A673 (cell line): ENCODE data around the gene TMEM150C. TPM values are rescaled to one million over a fixed set of nuclear protein-coding genes. Genes with fewer than 3 reads are reported as not detected.

Source experiments
- BruUV-seq: library from RNA; stranded (reverse); fragments of 400-500 nt; replicated peaks from 2 replicates; lab custom pipeline; 2021; lab: Mats Ljungman, UMichigan
- CTCF ChIA-PET: fragments of 300-600 bp; sonication (Branson Sonifier 250); formaldehyde crosslinking; loops from one replicate; lab custom pipeline; 2022; ENCODE audit warnings: antibody characterized with exemption; lab: Charles Lee
- POLR2A ChIA-PET: fragments of 300-600 bp; sonication (Branson Sonifier 250); formaldehyde crosslinking; loops from one replicate; lab custom pipeline; 2022; ENCODE audit warnings: antibody characterized with exemption; ENCODE audit not compliant: low non-redundant PET; lab: Charles Lee
- DNase-seq: peaks from one replicate; pipeline ENCODE4 v3.0.0-alpha.2; 2015; ENCODE audit warnings: low spot score
- H3K27ac ChIP-seq: fragments of 200-600 bp; sonication (generic); 2 replicates; pipeline ENCODE4 v1.5.1; 2016; ENCODE audit warnings: mixed run types, low read depth, mild to moderate bottlenecking, mixed read lengths, antibody characterized with exemption, low read length; ENCODE audit not compliant: poor library complexity, severe bottlenecking
- H3K27me3 ChIP-seq: fragments of 200-600 bp; sonication (generic); replicated peaks from 2 replicates; pipeline ENCODE4 v1.6.1; 2017; ENCODE audit warnings: mixed run types, low read depth, mild to moderate bottlenecking, mixed read lengths, antibody characterized with exemption, low read length; ENCODE audit not compliant: insufficient read depth, poor library complexity
- H3K36me3 ChIP-seq: fragments of 200-600 bp; sonication (generic); 2 replicates; pipeline ENCODE4 v1.6.1; 2016; ENCODE audit warnings: mixed run types, mild to moderate bottlenecking, mixed read lengths, antibody characterized with exemption, low read length; ENCODE audit not compliant: insufficient read depth, poor library complexity, severe bottlenecking
- H3K4me1 ChIP-seq: fragments of 200-600 bp; sonication (generic); 2 replicates; pipeline ENCODE4 v1.6.1; 2017; ENCODE audit warnings: mixed run types, mild to moderate bottlenecking, mixed read lengths, antibody characterized with exemption, low read length; ENCODE audit not compliant: insufficient read depth, poor library complexity, severe bottlenecking
- H3K4me3 ChIP-seq: fragments of 200-600 bp; sonication (generic); 2 replicates; pipeline ENCODE4 v1.5.1; 2016; ENCODE audit warnings: low read depth, mixed run types, mild to moderate bottlenecking, mixed read lengths, low read length; ENCODE audit not compliant: poor library complexity, severe bottlenecking
- H3K9me3 ChIP-seq: fragments of 200-600 bp; sonication (generic); 2 replicates; pipeline ENCODE4 v1.6.1; 2016; ENCODE audit warnings: mixed run types, low read depth, mild to moderate bottlenecking, mixed read lengths, antibody characterized with exemption, low read length; ENCODE audit not compliant: poor library complexity, severe bottlenecking
- EZH2 ChIP-seq: fragments of 200-600 bp; sonication (generic); IDR thresholded peaks from 2 replicates; pipeline ENCODE4 v1.6.1; 2017; ENCODE audit warnings: borderline replicate concordance, low read depth, mild to moderate bottlenecking, mixed read lengths, antibody characterized with exemption, low read length; ENCODE audit not compliant: poor library complexity, severe bottlenecking
- intact Hi-C: fragments of 100-400 bp; cut with micrococcal nuclease; formaldehyde crosslinking; loops from one replicate; pipeline ENCODE4 v1.10.0; 2022; ENCODE audit not compliant: unreplicated experiment
- total RNA-seq: library from RNA; stranded (reverse); gene quantifications from 2 replicates; pipeline ENCODE4 v1.2.3, GENCODE V29; 2021
- TF ChIP-seq, protein P1 (sequence below): fragments of 300-800, 200-600 bp; sonication (generic); conservative IDR thresholded peaks from 2 replicates; pipeline ENCODE4 v1.5.1; 2017; ENCODE audit warnings: low read depth, mild to moderate bottlenecking, antibody characterized with exemption, low read length, moderate library complexity, mixed read lengths

Gene TMEM150C
- total RNA-seq, 1 experiment from 2014 or later, result 0.34 TPM

DNA sequence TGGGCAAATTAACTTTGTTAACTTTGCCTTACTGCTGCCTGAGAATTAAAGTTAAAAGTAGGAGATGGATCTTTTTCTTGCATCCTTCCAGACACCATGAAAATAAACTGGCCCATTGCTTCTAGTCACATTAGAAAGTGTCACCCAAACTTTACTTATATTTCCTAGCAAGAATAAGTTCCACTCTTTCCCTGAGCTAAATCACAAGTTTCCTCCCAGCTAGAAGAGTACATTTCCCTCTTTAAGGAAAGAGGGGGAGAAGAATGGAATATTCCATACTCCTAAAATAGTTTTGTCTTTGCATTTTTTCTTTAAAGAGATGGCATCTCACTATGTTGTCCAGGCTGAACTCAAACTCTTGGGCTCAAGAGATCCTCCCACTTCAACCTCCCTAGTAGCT, 53.8 kb downstream of the TMEM150C start:
- ChIA-PET CTCF (no interaction called here), POLR2A (no interaction called here)
- no TSS peak for BruUV-seq
- Histone ChIP-seq H3K9me3 (no peaks in the 10 kb centered on the region), H3K36me3 (no peaks in the 10 kb centered on the region), H3K4me3 (no peak overlapping the region), H3K4me1 (no peaks in the 10 kb centered on the region), H3K27me3 (no peaks in the 10 kb centered on the region), H3K27ac (no peak overlapping the region)
- no peak for TF ChIP-seq EZH2
- TF ChIP-seq, protein P1, sequence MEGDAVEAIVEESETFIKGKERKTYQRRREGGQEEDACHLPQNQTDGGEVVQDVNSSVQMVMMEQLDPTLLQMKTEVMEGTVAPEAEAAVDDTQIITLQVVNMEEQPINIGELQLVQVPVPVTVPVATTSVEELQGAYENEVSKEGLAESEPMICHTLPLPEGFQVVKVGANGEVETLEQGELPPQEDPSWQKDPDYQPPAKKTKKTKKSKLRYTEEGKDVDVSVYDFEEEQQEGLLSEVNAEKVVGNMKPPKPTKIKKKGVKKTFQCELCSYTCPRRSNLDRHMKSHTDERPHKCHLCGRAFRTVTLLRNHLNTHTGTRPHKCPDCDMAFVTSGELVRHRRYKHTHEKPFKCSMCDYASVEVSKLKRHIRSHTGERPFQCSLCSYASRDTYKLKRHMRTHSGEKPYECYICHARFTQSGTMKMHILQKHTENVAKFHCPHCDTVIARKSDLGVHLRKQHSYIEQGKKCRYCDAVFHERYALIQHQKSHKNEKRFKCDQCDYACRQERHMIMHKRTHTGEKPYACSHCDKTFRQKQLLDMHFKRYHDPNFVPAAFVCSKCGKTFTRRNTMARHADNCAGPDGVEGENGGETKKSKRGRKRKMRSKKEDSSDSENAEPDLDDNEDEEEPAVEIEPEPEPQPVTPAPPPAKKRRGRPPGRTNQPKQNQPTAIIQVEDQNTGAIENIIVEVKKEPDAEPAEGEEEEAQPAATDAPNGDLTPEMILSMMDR, result no peak
- intact Hi-C loops, result no loop called here
- no peak for DNase-seq

DNA sequence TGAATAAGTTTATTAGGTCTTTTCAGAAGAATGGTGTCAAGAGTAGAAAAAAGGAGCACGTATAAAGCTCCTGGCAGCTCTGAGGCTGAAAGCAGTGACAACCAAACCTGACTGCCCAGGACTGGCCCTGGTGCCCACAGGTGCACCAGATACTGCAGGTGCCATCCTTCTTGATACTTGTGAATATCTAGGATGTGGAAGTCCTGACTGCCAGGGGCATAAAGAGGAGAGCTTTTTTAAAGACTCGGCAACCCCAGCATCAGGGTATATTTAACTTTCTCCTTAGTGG, 60.7 kb downstream of the TMEM150C start:
- Histone ChIP-seq H3K27ac (no peak overlapping the region), H3K4me1 (no peaks in the 10 kb centered on the region), H3K4me3 (no peak overlapping the region), H3K27me3 (no peaks in the 10 kb centered on the region), H3K36me3 (no peaks in the 10 kb centered on the region), H3K9me3 (no peaks in the 10 kb centered on the region)
- BruUV-seq, result no TSS peak
- DNase-seq, result no peak
- TF ChIP-seq EZH2, result no peak
- TF ChIP-seq, protein P1, result no peak
- ChIA-PET CTCF (no interaction called here), POLR2A (no interaction called here)
- intact Hi-C loops, result no loop called here

DNA sequence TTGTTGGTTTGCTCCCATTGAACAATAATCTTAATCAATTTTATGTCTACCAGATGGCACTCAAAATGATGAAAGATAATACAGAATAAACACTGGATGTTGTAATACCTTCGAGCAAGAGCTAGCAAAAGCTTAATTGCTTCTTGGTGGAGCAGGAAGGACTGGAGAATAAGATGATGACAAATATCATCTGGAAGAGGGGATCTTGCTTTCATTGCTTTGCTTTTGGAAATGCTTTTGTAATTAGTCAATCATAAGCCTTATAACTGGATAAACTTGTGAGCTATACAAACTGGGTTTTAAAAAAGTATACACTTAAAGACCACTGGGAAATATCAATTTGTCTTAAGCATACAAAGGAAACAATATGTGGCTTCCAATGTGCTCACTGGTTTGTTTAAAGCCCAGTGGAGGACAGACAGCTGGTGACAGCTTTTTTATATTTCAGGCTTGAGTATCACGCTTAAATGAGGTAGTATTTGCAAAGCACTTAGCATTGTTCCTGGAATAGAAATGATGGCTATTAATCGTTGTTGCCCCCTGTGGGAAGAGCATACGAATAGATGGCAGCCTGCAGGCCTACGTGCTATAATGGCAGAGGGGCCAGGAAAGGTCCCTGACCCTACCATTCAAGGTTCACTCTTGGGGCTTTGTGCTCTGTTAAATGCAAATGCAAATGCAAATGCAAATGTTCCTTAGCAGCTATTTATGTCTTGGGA, 61.2 kb downstream of the TMEM150C start:
- POLR2A ChIA-PET, result no interaction called here
- Histone ChIP-seq H3K9me3 (no peaks in the 10 kb centered on the region), H3K4me1 (no peaks in the 10 kb centered on the region), H3K27me3 (no peaks in the 10 kb centered on the region), H3K4me3 (no peak overlapping the region), H3K36me3 (no peaks in the 10 kb centered on the region), H3K27ac (no peak overlapping the region)
- intact Hi-C loops, result no loop called here
- no peak for TF ChIP-seq EZH2
- TF ChIP-seq, protein P1, result no peak
- peak; percentile 2 for DNase-seq
- BruUV-seq, result no TSS peak
- CTCF ChIA-PET, result no interaction called here
